ENCODE results near the gene ID2. TPM values are rescaled to one million over a fixed set of nuclear protein-coding genes. Genes with fewer than 3 reads are reported as not detected.

Gene ID2
- total RNA-seq, result 100 to 1,000 TPM; 329 to 437 (median 382) TPM

DNA sequence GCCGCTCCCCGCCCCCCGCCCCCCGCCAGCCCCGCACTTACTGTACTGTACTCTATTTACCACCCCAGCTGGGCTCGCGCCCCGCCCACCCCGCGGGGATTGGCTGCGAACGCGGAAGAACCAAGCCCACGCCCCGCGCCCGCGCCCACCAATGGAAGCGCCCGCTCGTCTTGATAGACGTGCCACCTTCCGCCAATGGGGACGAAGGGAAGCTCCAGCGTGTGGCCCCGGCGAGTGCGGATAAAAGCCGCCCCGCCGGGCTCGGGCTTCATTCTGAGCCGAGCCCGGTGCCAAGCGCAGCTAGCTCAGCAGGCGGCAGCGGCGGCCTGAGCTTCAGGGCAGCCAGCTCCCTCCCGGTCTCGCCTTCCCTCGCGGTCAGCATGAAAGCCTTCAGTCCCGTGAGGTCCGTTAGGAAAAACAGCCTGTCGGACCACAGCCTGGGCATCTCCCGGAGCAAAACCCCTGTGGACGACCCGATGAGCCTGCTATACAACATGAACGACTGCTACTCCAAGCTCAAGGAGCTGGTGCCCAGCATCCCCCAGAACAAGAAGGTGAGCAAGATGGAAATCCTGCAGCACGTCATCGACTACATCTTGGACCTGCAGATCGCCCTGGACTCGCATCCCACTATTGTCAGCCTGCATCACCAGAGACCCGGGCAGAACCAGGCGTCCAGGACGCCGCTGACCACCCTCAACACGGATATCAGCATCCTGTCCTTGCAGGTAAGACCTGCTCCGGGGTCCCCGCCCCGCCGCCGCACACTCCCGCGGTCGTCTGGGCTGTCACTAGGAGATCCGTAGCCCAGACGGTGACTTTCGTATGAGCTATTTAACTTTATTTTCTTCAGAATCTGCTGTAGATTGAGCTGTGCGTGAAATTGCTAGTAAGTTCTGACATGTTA, at the start of gene ID2:
Gene ID2, plus strand, starts transcription at position 271 of the 907 bp plus-strand sequence. Its CDS starts 110 bp downstream, at position 381.
- H3K27ac ChIP-seq, result peak within 1 kb of the TSS; percentile 93 to 100 (median 96)
- H3K9me3 ChIP-seq, result no peaks in the 10 kb centered on the region
- H3K36me3 ChIP-seq, result no peaks in the 10 kb centered on the region
- intact Hi-C loops (cut with DNase I; ENCODE audit: low total_unique reads), result loop anchor here (10.0 kb wide), 1 partner anchor 1477 kb away; no protein-coding TSS in a partner anchor
- 0 to 1% methylated on average over 3 to 55 of the region's 70 CpGs for WGBS, 2 donors (ENCODE audit: low coverage in 1 of 2)
- H3K4me1 ChIP-seq, result peaks cover 13 to 45% (median 37%) of the 10 kb centered on the region in 4 donors
- TF ChIP-seq POLR2A (IDR thresholded peaks at IDR 0.05) (peak; percentile 100), CTCF (IDR thresholded peaks at IDR 0.05) (no peak), POLR2AphosphoS5 (IDR thresholded peaks at IDR 0.05) (peak; percentile 100)
- in situ Hi-C loops (cut with MboI; ENCODE audit: low pct_ligation_motif_present in 1 of 4, low pct_unique_long_range_greater_than_20kb in 1 of 4, low sequenced_read_pairs in 3 of 4), result loop anchor here in 2 of 4 donors (10.0 kb wide), 1 partner anchor 1257 kb away; no protein-coding TSS in a partner anchor
- DNase-seq, result peak; percentile 99
- peak within 1 kb of the TSS; percentile 53 to 88 (median 74) for H3K4me3 ChIP-seq
- no peaks in the 10 kb centered on the region for H3K27me3 ChIP-seq

DNA sequence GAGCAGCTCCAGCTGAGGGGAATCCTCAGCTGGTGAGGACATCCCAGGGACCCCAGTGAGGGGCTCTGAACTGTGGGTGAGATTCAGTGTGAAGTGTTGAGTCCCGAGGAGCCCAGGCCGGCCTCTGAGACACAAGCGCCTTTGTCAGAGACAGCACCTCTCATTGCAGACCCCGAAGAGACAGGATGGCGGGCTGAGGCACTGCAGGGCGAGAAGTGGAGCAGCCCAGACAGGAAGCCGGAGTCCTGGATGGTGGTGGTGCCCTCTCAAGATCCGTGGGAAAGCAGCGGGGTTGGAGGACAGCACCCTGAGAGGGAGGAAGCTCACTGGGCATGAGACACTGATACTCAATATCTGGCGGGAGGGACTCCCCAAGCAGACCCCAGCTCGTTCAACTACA, 49.1 kb upstream of the ID2 start:
- intact Hi-C loops (cut with DNase I; ENCODE audit: low total_unique reads) (no loop called here), in situ Hi-C loops (cut with MboI; ENCODE audit: low pct_ligation_motif_present in 1 of 4, low pct_unique_long_range_greater_than_20kb in 1 of 4, low sequenced_read_pairs in 3 of 4) (no loop called here)
- peaks cover 0 to 20% (median 16%) of the 10 kb centered on the region in 4 donors for H3K4me1 ChIP-seq
- H3K4me3 ChIP-seq, result no peak overlapping the region
- DNase-seq, result no peak
- no peak for TF ChIP-seq EP300 (IDR thresholded peaks at IDR 0.05; ENCODE audit: low read depth)
- TF ChIP-seq POLR2A (IDR thresholded peaks at IDR 0.05), result no peak
- TF ChIP-seq POLR2AphosphoS5 (IDR thresholded peaks at IDR 0.05), result no peak
- no peak overlapping the region for H3K27ac ChIP-seq
- no peaks in the 10 kb centered on the region for H3K27me3 ChIP-seq
- H3K9me3 ChIP-seq, result no peaks in the 10 kb centered on the region
- WGBS, 2 donors (ENCODE audit: low coverage in 1 of 2), result 92% methylated on average over 10 of the region's 11 CpGs; no CpG with 5 or more reads in 1 of the 2 donors
- H3K36me3 ChIP-seq, result no peaks in the 10 kb centered on the region

GRCh38 chr2:8633186-8633734, 48.6 kb upstream of the ID2 start:
- in situ Hi-C loops (cut with MboI; ENCODE audit: low pct_ligation_motif_present in 1 of 4, low pct_unique_long_range_greater_than_20kb in 1 of 4, low sequenced_read_pairs in 3 of 4) (no loop called here), intact Hi-C loops (cut with DNase I; ENCODE audit: low total_unique reads) (no loop called here)
- H3K9me3 ChIP-seq, result no peaks in the 10 kb centered on the region
- DNase-seq, result no peak
- H3K27ac ChIP-seq, result no peak overlapping the region
- no peaks in the 10 kb centered on the region for H3K36me3 ChIP-seq
- H3K4me1 ChIP-seq, result peaks cover 0 to 16% (median 12%) of the 10 kb centered on the region in 4 donors
- TF ChIP-seq POLR2AphosphoS5 (IDR thresholded peaks at IDR 0.05) (no peak), POLR2A (IDR thresholded peaks at IDR 0.05) (no peak), CTCF (IDR thresholded peaks at IDR 0.05) (no peak), EP300 (IDR thresholded peaks at IDR 0.05; ENCODE audit: low read depth) (no peak)
- no peaks in the 10 kb centered on the region for H3K27me3 ChIP-seq
- H3K4me3 ChIP-seq, result no peak overlapping the region
- 61% methylated on average over 7 of the region's 7 CpGs; no CpG with 5 or more reads in 1 of the 2 donors for WGBS, 2 donors (ENCODE audit: low coverage in 1 of 2)

DNA sequence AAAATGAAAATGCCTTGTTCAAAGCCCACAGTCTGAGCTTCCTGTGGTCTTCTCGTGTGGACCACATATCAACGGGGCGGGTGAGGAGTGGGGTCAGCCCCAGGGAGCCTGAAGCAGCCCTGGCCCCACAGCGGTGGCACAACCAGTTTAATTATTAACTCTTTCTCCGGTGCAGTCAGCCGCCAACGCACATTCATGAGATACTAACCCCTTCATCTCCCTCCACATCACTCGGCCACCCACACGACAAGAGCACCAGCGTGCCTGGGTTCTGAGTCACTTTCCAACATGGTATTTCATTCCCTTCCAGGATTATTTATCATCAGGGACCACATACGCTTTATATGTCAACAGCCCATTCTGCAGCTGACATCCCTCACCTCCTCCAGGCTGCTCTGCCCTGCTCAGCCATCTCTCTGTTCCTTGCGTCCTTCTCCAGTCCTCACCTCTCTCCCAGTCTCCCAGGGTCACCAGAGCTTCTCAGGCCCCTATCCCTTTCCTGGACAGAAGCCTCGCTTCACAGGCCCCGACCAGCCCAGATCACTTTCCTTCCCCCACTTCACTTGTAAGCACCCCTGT, 48.0 kb upstream of the ID2 start:
- TF ChIP-seq CTCF (IDR thresholded peaks at IDR 0.05) (no peak), POLR2A (IDR thresholded peaks at IDR 0.05) (no peak), EP300 (IDR thresholded peaks at IDR 0.05; ENCODE audit: low read depth) (no peak), POLR2AphosphoS5 (IDR thresholded peaks at IDR 0.05) (no peak)
- in situ Hi-C loops (cut with MboI; ENCODE audit: low pct_ligation_motif_present in 1 of 4, low pct_unique_long_range_greater_than_20kb in 1 of 4, low sequenced_read_pairs in 3 of 4) (no loop called here), intact Hi-C loops (cut with DNase I; ENCODE audit: low total_unique reads) (no loop called here)
- Histone ChIP-seq H3K27ac (no peak overlapping the region), H3K36me3 (no peaks in the 10 kb centered on the region), H3K27me3 (no peaks in the 10 kb centered on the region), H3K4me1 (peaks cover 0 to 15% (median 6%) of the 10 kb centered on the region in 4 donors), H3K9me3 (no peaks in the 10 kb centered on the region), H3K4me3 (no peak overlapping the region)
- no peak for DNase-seq
- WGBS, 2 donors (ENCODE audit: low coverage in 1 of 2), result 38 to 63% methylated on average over 3 to 14 of the region's 14 CpGs

All from transverse colon (tissue), 4 donors.